Aorta (tissue), 5 donors: ENCODE measurements around the gene CEP104. TPM values are rescaled to one million over a fixed set of nuclear protein-coding genes. Genes with fewer than 3 reads are reported as not detected.

Experiments
- ATAC-seq: fragments of 200-7000 bp; cut with Tn5 transposase; one replicate; pipeline ENCODE4 v1.9.1; 2022; ENCODE audit warnings: moderate library complexity; ENCODE audit not compliant: low FRiP score
- DNase-seq, 2 donors: peaks; one replicate each; pipeline ENCODE4 v3.0.0-alpha.2; 2020
- H3K27ac ChIP-seq, 2 donors: one replicate each; pipeline ENCODE4 v1.5.1; 2013; ENCODE audit warnings: low read length in 2 of 2, mild to moderate bottlenecking in 2 of 2, moderate library complexity in 2 of 2, control low read depth in 1 of 2, inconsistent platforms in 1 of 2, low read depth in 1 of 2
- H3K27me3 ChIP-seq, 2 donors: one replicate each; pipeline ENCODE4 v1.6.1; 2013; ENCODE audit warnings: control low read depth in 1 of 2, low read length in 1 of 2, mild to moderate bottlenecking in 1 of 2, moderate library complexity in 1 of 2; ENCODE audit not compliant: insufficient read depth in 2 of 2, control insufficient read depth in 1 of 2
- H3K36me3 ChIP-seq, 2 donors: one replicate each; pipeline ENCODE4 v1.6.1; 2013; ENCODE audit warnings: control low read depth in 1 of 2, low read length in 1 of 2, mild to moderate bottlenecking in 1 of 2; ENCODE audit not compliant: insufficient read depth in 2 of 2, control insufficient read depth in 1 of 2
- H3K4me1 ChIP-seq, 2 donors: one replicate each; pipeline ENCODE4 v1.6.1; 2013; ENCODE audit warnings: low read length in 2 of 2, control low read depth in 1 of 2, mild to moderate bottlenecking in 1 of 2, moderate library complexity in 1 of 2; ENCODE audit not compliant: insufficient read depth in 2 of 2, control insufficient read depth in 1 of 2
- H3K4me3 ChIP-seq, 2 donors: one replicate each; pipeline ENCODE4 v1.5.1; 2013; ENCODE audit warnings: low read length in 2 of 2, control low read depth in 1 of 2, mild to moderate bottlenecking in 1 of 2
- H3K9me3 ChIP-seq: one replicate; pipeline ENCODE4 v1.6.1; 2013; ENCODE audit warnings: mild to moderate bottlenecking, low read length; ENCODE audit not compliant: control insufficient read depth
- WGBS, 2 donors: extraction: QIAGEN DNeasy Blood & Tissue Kit; methylation state at CpG; one replicate each; pipeline ENCODE4 v1.1.7; 2013; 5-methylcytosine and 5-hydroxymethylcytosine counted together
- intact Hi-C, 2 donors: fragments of 100-400 bp; cut with DNase I; formaldehyde crosslinking; loops; one replicate each; pipeline versions ENCODE4 v1.14.2 to v1.15.0; 2022
- polyA plus RNA-seq, 2 donors: library from polyadenylated mRNA; stranded (reverse); fragments of 200-250 nt; gene quantifications; one replicate each; pipeline ENCODE4 v1.2.3, GENCODE V29; 2013
- total RNA-seq, 2 donors: library from RNA; stranded (reverse); fragmentation: NEBNext Ultra II Directional; extraction: Animal tissue kit (Norgen Biotek cat#: 25700); gene quantifications; one replicate each; pipeline ENCODE4 v1.2.1, GENCODE V29; 2021
- donor health status: healthy with polysubstance abuse.
- donor health status: Bipolar disorder and iron deficiency.
- donor health status: DM: no; HTN: no; CAD: no.
- donor health status: DM: no; HTN: no; CAD: no.
- donor health status: DM: yes; HTN: yes; CAD: no.

Gene CEP104
- total and polyA plus RNA-seq, 4 donors: 8.1 to 53.6 (median 28.2) TPM

DNA sequence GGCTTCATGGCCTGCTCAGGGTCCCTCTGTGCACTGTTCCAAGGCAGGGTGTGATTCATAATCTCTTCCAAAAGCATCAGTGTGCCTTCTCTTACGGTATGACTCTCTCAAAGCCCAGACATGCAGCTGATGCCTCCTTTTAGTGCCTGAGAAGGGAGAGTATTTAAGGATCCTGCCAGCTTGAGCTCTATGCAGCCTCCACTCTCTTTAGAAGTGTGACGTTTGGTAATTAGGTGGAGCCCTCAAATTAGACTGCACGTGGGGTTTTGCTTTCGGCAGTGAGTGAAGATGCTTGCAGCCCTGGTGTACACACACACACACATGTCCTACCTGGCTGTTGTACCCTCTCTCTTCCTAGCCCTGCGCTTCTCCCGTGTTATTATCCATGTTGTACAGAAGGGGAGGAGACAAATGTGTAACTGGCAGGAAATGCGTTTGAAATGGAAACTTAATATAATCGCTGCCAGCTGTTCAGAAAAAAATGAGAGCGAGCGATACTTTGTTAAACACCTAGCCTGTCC is 45.6 kb upstream of the CEP104 start:
- no peak overlapping the region for H3K4me3 ChIP-seq

DNA sequence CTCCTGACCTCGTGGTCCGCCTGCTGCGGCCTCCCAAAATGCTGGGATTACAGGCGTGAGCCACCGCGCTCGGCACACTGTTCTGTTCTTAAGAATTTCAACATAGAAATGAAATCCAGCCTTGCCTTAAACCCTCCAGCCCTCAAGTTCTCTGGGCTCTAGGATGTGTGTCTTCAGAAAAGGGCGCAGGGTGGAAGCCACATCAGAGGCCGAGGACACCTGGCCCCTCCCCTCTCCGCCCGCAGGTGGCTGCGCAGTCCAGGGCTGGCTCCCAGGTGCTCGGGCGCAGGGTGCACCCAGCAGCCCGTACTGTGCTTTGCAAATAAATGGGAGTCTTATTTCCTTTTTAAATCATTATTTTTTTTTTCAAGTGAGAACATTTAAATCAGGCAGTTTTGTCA is 45.1 kb upstream of the CEP104 start:
- ATAC-seq: no peak

More for the DNA sequence above, 45.6 kb upstream of the CEP104 start:
- H3K36me3 ChIP-seq: no peaks in the 10 kb centered on the region
- peak; percentile 13 to 15 for DNase-seq
- no peaks in the 10 kb centered on the region for H3K4me1 ChIP-seq
- H3K9me3 ChIP-seq: no peaks in the 10 kb centered on the region
- 68 to 76% methylated on average over 10 of the region's 10 CpGs for WGBS, 2 donors
- no peaks in the 10 kb centered on the region for H3K27me3 ChIP-seq
- ATAC-seq: no peak
- intact Hi-C loops: no loop called here
- H3K27ac ChIP-seq: no peak overlapping the region

DNA sequence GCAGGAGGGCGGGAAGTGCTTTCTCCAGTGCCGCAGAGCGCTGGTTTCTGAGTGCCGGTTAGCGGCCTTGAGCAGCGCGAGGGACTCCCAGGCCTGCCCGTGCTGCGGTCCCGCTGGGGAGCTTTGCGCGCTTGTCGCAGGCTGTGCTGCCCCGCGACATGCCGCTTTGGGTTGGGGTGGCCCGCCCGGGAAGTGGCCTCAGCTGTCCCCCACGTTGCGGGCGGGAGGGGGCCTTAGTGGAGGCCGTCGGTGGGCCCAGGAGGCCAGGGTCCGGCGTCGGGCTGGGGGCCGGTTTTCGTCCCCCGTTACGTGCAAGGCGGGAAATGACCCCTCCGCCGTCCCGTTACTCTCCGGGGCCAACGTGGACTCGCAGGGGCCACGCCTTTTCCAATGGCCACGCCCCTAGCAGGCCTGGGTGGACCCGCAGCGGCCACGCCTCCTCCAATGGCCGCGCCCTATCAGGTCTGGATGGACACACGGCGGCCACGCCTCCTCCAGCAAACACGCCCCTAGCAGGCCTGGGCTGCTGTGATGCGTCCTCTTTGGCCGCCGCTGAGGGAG is 44.0 kb upstream of the CEP104 start:
- intact Hi-C loops: no loop called here
- Histone ChIP-seq H3K27me3 (no peaks in the 10 kb centered on the region), H3K9me3 (no peaks in the 10 kb centered on the region), H3K4me1 (no peaks in the 10 kb centered on the region), H3K27ac (peak overlapping the region in 1 of 2 donors; percentile 95), H3K36me3 (no peaks in the 10 kb centered on the region), H3K4me3 (peak overlapping the region; percentile 71 to 76)
- ATAC-seq (peak; percentile 95), DNase-seq (peak; percentile 99)
- 0% methylated on average over 50 to 51 of the region's 51 CpGs for WGBS, 2 donors

More for the DNA sequence above, 45.1 kb upstream of the CEP104 start:
- H3K9me3 ChIP-seq: no peaks in the 10 kb centered on the region
- no peaks in the 10 kb centered on the region for H3K36me3 ChIP-seq
- H3K4me3 ChIP-seq: no peak overlapping the region
- WGBS, 2 donors: 95 to 96% methylated on average over 15 of the region's 15 CpGs
- peak; percentile 51 to 61 for DNase-seq
- no peaks in the 10 kb centered on the region for H3K4me1 ChIP-seq
- H3K27me3 ChIP-seq: no peaks in the 10 kb centered on the region
- H3K27ac ChIP-seq: no peak overlapping the region
- intact Hi-C loops: no loop called here

DNA sequence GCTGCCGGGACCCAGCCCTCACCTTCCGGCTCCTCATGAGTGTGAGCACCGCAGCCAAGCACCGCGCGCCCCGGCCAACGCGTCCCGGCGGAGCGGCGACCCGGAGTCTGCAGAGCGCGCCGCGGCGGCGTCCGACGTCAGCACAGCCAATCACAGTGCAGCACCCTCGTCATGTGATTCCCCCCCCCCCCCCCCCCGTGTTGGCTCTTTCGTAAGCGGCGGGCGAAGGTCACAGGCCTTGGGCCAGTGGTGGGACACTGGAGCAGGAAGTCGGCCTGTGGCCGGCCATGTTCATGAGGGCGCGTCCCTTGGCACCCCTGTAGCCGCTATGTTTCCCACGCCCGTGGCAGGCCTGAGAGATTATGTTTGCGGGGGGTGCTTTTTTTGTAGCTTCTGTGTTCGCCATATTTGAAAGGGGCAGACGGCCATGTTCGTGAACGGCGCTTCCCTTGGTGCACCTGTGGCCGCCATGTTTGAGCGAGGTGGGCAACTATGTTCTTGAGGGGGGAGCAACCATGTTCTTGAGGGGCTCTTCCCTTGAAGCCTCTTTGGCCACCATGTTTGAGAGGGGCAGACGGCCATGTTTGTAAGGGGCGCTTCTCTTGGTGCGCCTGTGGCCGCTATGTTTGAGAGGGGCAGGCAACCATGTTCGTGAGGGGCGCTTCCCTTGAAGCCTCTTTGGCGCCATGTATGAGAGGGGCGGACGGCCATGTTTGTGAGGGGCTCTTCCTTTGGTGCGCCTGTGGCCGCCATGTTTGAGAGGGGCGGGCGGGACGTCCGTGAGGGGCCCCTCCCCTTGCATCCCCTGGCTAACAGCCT is 43.3 kb upstream of the CEP104 start, which contains the start of gene C1orf174:
C1orf174 (minus strand) TSS at position 123 of the 819 bp plus-strand sequence; CDS start at position 37, 86 bp downstream.
- intact Hi-C loops: no loop called here
- Histone ChIP-seq H3K36me3 (no peaks in the 10 kb centered on the region), H3K27ac (peak within 1 kb of the TSS in 1 of 2 donors; percentile 95), H3K4me1 (no peaks in the 10 kb centered on the region), H3K4me3 (peak within 1 kb of the TSS; percentile 71 to 79), H3K9me3 (no peaks in the 10 kb centered on the region), H3K27me3 (no peaks in the 10 kb centered on the region)
- ATAC-seq: peak; percentile 97
- peak; percentile 96 to 97 for DNase-seq
- 0 to 1% methylated on average over 55 to 58 of the region's 58 CpGs for WGBS, 2 donors

DNA sequence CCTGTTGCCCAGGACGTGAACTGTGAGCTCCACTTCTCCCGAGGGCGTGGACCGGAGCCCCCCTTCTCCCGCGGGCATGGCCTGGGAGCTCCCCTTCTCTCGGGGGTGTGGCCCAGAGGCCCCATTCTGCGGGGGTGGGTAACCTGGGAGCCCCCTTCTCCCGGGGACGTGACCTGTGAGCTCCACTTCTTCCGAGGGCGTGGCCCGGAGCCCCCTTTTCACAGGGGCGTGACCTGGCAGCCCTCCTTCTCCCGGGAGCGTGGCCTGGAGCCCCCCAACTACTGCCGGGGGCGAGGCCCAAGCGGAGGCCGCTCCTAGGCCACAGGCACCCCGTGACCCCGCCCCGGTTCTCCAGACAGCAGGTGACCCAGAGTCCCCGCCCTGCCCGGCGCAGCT is 42.7 kb upstream of the CEP104 start:
- H3K36me3 ChIP-seq: no peaks in the 10 kb centered on the region
- no peak for ATAC-seq
- intact Hi-C loops: no loop called here

DNA sequence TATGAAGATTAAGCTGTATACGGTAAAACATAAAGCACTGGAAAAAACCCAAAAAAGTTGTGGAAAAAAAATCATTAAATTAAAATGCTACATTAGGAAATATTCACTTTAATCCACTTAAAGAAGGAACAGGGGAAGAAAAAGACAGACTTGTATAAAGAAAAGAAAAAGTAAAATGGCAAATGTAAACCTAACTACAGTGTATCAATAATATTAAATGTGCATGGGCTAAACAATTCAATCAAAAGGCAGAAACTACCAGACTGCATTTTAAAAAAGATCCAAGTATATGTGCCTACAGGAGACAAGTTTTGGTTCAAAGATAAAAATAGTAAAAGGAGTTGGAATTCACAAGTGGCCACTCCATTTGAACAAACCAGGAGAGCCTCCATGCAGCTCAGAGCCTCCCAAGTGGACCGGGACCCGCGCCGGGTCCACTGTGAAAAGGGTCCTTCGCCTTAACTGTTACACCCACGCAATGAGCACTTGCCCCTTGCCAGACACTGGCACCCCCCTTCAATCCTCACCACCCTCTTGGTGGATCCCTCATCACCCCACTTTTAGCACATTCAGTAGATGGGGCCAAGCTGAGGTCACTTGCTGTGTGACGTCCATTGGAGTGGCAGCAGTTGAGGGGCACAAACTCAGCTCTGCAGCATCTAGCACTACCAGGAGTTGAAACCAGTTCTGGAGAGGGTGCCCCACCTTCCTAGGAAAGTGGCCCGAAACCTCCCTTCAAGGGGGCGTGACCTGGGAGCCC is 42.2 kb upstream of the CEP104 start:
- intact Hi-C loops: no loop called here
- no peaks in the 10 kb centered on the region for H3K9me3 ChIP-seq
- 39% methylated on average over 10 of the region's 10 CpGs for WGBS, 2 donors
- H3K4me3 ChIP-seq: peak overlapping the region; percentile 49 to 79
- H3K27ac ChIP-seq: peak overlapping the region in 1 of 2 donors; percentile 18
- DNase-seq: peak in 1 of 2 donors; percentile 43
- no peaks in the 10 kb centered on the region for H3K27me3 ChIP-seq
- ATAC-seq: no peak
- H3K4me1 ChIP-seq: no peaks in the 10 kb centered on the region
- H3K36me3 ChIP-seq: no peaks in the 10 kb centered on the region

More for the DNA sequence above, 42.7 kb upstream of the CEP104 start:
- Histone ChIP-seq H3K27me3 (no peaks in the 10 kb centered on the region), H3K27ac (peak overlapping the region in 1 of 2 donors; percentile 18), H3K4me1 (no peaks in the 10 kb centered on the region), H3K9me3 (no peaks in the 10 kb centered on the region), H3K4me3 (peak overlapping the region; percentile 49 to 79)
- DNase-seq: no peak
- WGBS, 2 donors: 0% methylated on average over 18 to 26 of the region's 26 CpGs

DNA sequence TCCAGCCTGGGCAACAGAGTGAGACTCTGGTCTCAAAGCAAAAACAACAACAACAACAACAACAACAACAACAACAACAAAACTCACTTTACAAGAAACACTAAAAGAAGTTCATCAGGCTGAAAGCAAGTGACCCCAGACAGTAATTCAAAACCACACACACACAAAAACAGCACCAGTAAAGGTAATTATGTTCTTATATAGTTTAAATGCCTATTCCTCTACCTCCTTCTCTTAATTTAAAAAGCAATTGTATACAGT is 41.4 kb upstream of the CEP104 start:
- ATAC-seq (no peak), DNase-seq (no peak)
- Histone ChIP-seq H3K27me3 (no peaks in the 10 kb centered on the region), H3K4me3 (no peak overlapping the region), H3K36me3 (no peaks in the 10 kb centered on the region), H3K27ac (no peak overlapping the region), H3K4me1 (no peaks in the 10 kb centered on the region), H3K9me3 (no peaks in the 10 kb centered on the region)
- intact Hi-C loops: no loop called here

DNA sequence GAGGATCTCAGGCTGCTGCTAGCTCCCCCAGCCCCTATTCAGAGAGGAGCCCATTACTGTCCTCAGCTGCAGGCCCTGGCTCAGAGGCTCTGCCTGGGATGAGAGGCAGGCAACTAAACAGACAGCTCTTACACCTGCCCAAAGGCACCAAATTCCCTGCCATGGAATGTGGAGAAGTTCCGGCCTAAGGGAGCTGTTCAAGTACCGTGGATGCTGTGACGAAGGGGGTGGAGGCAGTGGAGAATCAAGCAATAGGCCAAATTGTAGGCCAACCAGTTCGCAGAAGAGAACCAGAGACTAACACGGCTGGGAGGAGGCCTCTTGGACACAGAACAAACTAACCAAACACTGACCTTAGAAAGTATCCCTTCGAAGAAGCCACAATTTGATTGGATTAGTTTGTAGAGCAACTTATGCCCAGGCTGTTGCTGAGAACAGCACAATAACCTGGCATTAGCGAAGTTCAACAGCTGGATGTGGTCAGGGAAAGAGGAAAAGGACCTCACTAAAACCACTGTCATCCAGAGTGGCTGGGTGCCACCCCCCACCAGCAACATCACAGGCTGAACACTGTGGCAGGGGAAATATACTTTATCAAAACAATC is 39.5 kb upstream of the CEP104 start:
- Histone ChIP-seq H3K4me3 (no peak overlapping the region), H3K9me3 (no peaks in the 10 kb centered on the region), H3K36me3 (no peaks in the 10 kb centered on the region), H3K4me1 (no peaks in the 10 kb centered on the region), H3K27me3 (no peaks in the 10 kb centered on the region), H3K27ac (no peak overlapping the region)
- ATAC-seq (no peak), DNase-seq (peak; percentile 26 to 32)
- 92% methylated on average over 7 of the region's 7 CpGs for WGBS, 2 donors
- intact Hi-C loops: no loop called here
